Thymus (tissue), 11 donors: Measurements from ENCODE around the gene FOXK2. TPM values are rescaled to one million over a fixed set of nuclear protein-coding genes. Genes with fewer than 3 reads are reported as not detected.
"Not testable (repeated sequence)": the region's sequence is repeated elsewhere in the genome, so short reads cannot be mapped to it uniquely, and the experiment has no call there.

Experiments used
- DNase-seq, 9 donors: peaks; one replicate each; pipeline ENCODE4 v3.0.0-alpha.2; 2013; ENCODE audit warnings: low spot score in 9 of 9, low read depth in 6 of 9, missing footprints in 1 of 9
- H3K27ac ChIP-seq, 2 donors: one replicate each; pipeline ENCODE4 v1.5.1; 2013; ENCODE audit warnings: control low read depth in 1 of 2, low read depth in 1 of 2, low read length in 1 of 2, mild to moderate bottlenecking in 1 of 2, moderate library complexity in 1 of 2
- H3K27me3 ChIP-seq, 2 donors: one replicate each; pipeline ENCODE4 v1.5.1; 2013; ENCODE audit warnings: low read length in 1 of 2; ENCODE audit not compliant: control insufficient read depth in 2 of 2, insufficient read depth in 1 of 2
- H3K36me3 ChIP-seq, 2 donors: one replicate each; pipeline ENCODE4 v1.5.1; 2013; ENCODE audit warnings: low read length in 1 of 2, mild to moderate bottlenecking in 1 of 2, moderate library complexity in 1 of 2; ENCODE audit not compliant: control insufficient read depth in 2 of 2, insufficient read depth in 2 of 2
- H3K4me1 ChIP-seq, 2 donors: one replicate each; pipeline ENCODE4 v1.5.1; 2013; ENCODE audit warnings: low read length in 2 of 2; ENCODE audit not compliant: control insufficient read depth in 2 of 2, insufficient read depth in 2 of 2
- H3K4me3 ChIP-seq, 2 donors: one replicate each; pipeline ENCODE4 v1.5.1; 2013; ENCODE audit warnings: low read length in 2 of 2, control low read depth in 1 of 2, mild to moderate bottlenecking in 1 of 2
- H3K9me3 ChIP-seq, 2 donors: one replicate each; pipeline ENCODE4 v1.5.1; 2013; ENCODE audit warnings: low read length in 1 of 2, mild to moderate bottlenecking in 1 of 2; ENCODE audit not compliant: control insufficient read depth in 2 of 2, insufficient read depth in 1 of 2
- WGBS: extraction: QIAGEN DNeasy Blood & Tissue Kit; methylation state at CpG from one replicate; pipeline ENCODE4 v1.1.7; 2013; 5-methylcytosine and 5-hydroxymethylcytosine counted together
- polyA plus RNA-seq: library from polyadenylated mRNA; stranded (reverse); fragments of 200-250 nt; gene quantifications from one replicate; pipeline ENCODE4 v1.2.3, GENCODE V29; 2013
- total RNA-seq: library from RNA; stranded (reverse); fragments of 120-200 nt; gene quantifications from one replicate; pipeline ENCODE4 v1.2.4, GENCODE V29; 2013
- donor health status: healthy.

Gene FOXK2
- total and polyA plus RNA-seq, 2 donors, result 30.9 to 31.1 TPM

DNA sequence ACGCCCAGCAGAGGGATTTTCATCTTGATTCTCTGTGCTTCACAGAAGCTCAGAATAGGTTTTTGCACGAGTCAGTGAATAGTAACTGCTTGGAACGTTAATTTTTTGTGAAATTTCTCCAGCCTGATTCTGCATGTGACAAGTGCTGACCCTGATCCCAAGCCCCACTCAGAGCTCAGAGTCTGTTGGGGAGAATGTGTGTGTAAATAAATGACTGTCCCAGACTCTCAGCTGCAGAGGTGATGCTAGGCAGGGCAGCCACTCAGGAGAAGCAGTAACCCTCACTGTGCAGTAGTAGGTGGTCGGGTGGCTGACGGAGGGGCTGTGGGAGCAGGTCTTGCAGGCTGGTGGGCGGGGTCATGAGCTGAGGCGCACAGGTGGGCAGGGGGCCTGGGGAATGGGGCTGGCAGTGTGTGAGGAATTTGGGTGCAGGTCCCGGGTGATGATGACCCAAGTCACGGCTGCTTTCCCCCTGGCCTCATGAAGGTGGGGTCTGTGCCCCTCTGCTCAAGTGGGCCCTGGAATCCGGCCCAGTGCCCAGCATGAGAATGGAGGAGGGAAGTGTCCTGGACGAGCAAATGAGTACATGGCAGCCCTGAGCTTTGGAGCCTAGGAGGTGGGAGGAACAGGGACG, 16.3 kb upstream of the FOXK2 start:
- WGBS, result 94% methylated on average over 12 of the region's 12 CpGs
- H3K27me3 ChIP-seq, result no peaks in the 10 kb centered on the region

DNA sequence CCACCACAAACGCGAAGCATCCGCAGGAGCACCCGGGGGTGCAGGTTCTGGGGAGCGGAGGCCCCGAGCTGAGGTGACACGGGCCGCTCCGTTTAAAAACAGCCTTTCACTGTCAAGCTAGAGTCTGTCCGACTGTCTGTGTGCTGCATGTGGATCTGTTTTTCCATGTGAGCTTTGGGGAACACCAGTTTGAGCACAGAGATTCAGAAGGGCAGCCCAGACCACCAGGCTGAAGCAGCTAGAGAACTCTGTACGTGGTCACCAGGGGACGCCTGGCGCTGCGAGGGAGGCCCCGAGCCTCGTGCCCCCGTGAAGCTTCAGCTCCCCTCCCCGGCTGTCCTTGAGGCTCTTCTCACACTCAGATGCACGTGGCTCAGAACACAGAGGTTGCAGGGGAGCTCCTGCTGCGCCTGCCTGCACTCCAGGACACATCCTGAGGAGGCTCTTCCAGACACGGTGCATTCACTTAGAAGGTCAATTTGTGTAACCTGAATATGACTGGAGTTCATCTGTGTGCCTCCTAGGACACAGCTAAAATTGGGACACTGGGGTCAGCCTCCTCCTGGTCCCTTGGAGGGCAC, 15.7 kb upstream of the FOXK2 start:
- Histone ChIP-seq H3K27me3 (no peaks in the 10 kb centered on the region), H3K4me1 (no peaks in the 10 kb centered on the region), H3K27ac (no peak overlapping the region), H3K36me3 (no peaks in the 10 kb centered on the region), H3K4me3 (no peak overlapping the region), H3K9me3 (peaks cover 0 to 3% of the 10 kb centered on the region in 2 donors)
- WGBS, result 93% methylated on average over 21 of the region's 21 CpGs
- DNase-seq, result no peak

More for the DNA sequence above, 16.3 kb upstream of the FOXK2 start:
- Histone ChIP-seq H3K9me3 (peaks cover 0 to 3% of the 10 kb centered on the region in 2 donors), H3K36me3 (no peaks in the 10 kb centered on the region), H3K27ac (no peak overlapping the region), H3K4me1 (no peaks in the 10 kb centered on the region), H3K4me3 (no peak overlapping the region)
- no peak for DNase-seq

DNA sequence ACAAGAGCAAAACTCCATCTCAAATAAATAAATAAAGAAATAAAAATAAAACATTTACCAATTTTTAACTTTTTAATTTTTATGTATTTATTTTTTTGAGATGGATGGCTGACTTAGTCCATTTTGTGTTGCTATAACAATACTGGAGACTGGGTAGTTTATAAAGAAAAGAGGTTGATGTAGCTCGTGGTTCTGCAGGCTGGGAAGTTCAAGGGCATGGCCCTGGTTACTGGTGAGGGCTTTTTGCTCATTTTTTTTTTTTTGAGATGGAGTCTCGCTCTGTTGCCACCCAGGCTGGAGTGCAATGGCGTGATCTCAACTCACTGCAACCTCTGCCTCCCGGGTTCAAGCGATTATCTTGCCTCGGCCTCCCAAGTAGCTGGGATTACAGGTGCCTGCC, 14.2 kb upstream of the FOXK2 start:
- DNase-seq, result no peak
- 96% methylated on average over 6 of the region's 6 CpGs for WGBS
- peaks cover 0 to 3% of the 10 kb centered on the region in 2 donors for H3K9me3 ChIP-seq
- no peaks in the 10 kb centered on the region for H3K36me3 ChIP-seq
- no peaks in the 10 kb centered on the region for H3K4me1 ChIP-seq
- H3K27me3 ChIP-seq, result no peaks in the 10 kb centered on the region
- no peak overlapping the region for H3K4me3 ChIP-seq
- no peak overlapping the region for H3K27ac ChIP-seq

DNA sequence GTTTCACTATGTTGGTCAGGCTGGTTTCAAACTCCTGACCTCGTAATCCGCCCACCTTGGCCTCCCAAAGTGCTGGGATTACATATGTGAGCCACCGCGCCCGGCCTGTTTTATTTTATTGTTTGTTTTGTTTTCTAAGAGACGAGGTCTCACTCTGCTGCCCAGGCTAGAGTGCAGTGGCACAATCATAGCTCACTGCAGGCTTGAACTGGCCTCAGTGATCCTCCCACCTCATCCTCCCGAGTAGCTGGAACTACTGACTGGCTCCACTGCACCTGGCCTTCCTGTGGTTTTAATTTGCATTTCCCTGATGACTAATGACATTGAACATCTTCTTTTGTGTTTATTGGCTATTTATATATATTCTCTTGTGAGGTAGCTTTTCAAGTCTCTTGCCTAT, 13.1 kb upstream of the FOXK2 start:
- 84% methylated on average over 7 of the region's 7 CpGs for WGBS
- not testable (repeated sequence) for H3K36me3 ChIP-seq, H3K27me3 ChIP-seq, H3K9me3 ChIP-seq, H3K27ac ChIP-seq, DNase-seq, H3K4me1 ChIP-seq, H3K4me3 ChIP-seq

DNA sequence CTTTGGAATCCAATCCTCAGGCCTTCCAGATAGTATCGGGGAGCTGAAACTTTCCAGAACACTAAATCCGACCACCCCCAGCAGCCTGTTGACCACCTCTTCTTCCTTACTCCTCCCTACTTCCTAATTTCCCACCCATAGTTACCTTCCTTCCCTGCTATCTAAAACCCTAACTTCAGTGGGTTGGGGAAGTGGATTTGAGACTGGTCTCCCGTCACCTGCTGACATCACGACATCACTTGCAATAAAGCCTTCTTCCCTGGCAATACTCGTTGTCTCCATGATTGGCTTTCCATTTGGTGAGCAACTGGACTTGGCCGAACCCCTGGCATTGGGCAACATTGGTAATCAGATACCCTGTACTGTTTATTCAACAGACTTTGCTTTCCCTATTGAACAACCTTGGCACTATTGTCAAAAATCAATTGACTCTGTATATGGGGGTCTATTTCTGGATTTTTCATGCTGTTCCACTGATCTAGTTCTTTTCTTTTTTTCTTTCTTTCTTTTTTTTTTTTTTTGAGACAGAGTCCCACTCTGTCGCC, 11.8 kb upstream of the FOXK2 start:
- WGBS, result 95% methylated on average over 7 of the region's 7 CpGs
- no peak for DNase-seq
- H3K36me3 ChIP-seq, result no peaks in the 10 kb centered on the region

DNA sequence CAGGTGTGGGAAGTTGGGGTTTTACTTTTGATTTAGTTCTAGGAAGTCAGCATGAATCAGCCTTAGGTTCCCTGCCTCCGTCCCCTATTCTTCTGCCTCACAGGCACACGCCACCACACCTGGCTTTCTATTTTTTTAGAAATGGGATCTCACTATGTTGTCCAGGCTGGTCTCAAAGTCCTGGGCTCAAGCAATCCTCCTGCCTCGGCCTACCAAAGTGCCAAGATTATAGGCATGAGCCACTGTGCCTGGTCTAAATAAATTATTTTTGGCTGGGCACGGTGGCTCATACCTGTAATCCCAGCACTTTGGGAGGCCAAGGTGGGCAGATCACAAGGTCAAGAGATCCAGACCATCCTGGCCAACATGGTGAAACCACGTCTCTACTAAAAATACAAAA, 7.9 kb upstream of the FOXK2 start:
- H3K27me3 ChIP-seq, H3K9me3 ChIP-seq, H3K4me3 ChIP-seq, H3K36me3 ChIP-seq, H3K27ac ChIP-seq, H3K4me1 ChIP-seq, DNase-seq: not testable (repeated sequence)
- WGBS, result 95% methylated on average over 5 of the region's 5 CpGs

More for the DNA sequence above, 11.8 kb upstream of the FOXK2 start:
- no peaks in the 10 kb centered on the region for H3K27me3 ChIP-seq
- no peaks in the 10 kb centered on the region for H3K9me3 ChIP-seq
- no peak overlapping the region for H3K27ac ChIP-seq
- no peaks in the 10 kb centered on the region for H3K4me1 ChIP-seq
- H3K4me3 ChIP-seq, result no peak overlapping the region

DNA sequence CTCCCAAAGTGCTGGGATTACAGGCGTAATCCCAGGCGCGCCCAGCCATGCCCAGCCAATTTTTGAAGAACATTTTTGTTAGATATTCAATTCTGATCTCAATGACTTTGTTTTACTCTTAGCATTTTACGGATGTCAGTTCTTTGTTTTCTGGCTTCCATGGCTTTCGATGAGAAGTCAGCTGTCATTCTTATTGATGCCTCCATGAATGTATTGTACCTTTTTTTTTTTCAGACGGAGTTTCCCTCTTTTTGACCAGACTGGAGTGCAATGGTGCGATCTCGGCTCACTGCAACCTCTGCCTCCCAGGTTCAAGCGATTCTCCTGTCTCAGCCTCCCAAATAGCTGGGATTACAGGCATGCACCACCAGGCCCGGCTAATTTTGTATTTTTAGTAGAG, 5.7 kb upstream of the FOXK2 start:
- H3K9me3 ChIP-seq, H3K4me1 ChIP-seq, DNase-seq, H3K27me3 ChIP-seq, H3K4me3 ChIP-seq, H3K27ac ChIP-seq, H3K36me3 ChIP-seq: not testable (repeated sequence)
- WGBS, result 99% methylated on average over 10 of the region's 10 CpGs

DNA sequence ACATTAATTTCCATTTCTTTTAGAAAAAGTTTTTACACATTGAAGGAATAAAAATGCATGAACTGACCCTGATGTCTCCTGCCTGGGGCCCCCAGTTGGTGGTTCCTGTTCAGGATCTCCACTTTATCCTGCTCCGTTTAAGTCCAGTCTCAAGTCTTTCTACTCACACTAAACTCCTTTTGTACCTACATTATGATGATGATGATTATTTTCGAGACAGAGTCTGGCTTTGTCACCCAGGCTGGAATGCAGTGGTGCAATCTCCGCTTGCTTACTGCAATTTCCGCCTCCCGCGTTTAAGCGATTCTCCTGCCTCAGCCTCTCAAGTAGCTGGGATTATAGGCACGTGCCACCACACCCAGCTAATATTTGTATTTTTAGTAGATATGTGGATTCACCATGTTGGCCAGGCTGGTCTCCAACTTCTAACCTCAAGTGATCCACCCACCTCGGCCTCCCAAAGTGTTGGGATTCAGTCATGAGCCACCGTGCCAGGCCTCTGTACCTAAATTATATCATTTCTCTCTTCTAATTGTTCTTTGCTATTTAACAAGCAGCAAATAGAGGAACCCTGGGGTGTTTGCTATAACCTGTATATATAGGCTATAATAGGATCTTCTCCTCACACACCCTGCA, 2.2 kb upstream of the FOXK2 start:
- no peak for DNase-seq
- 98% methylated on average over 10 of the region's 10 CpGs for WGBS
- peaks cover 7 to 16% of the 10 kb centered on the region in 2 donors for H3K4me1 ChIP-seq
- H3K4me3 ChIP-seq, result no peak overlapping the region
- H3K9me3 ChIP-seq, result no peaks in the 10 kb centered on the region
- H3K36me3 ChIP-seq, result peaks cover 0 to 2% of the 10 kb centered on the region in 2 donors
- H3K27me3 ChIP-seq, result no peaks in the 10 kb centered on the region
- H3K27ac ChIP-seq, result no peak overlapping the region
